Eye (tissue), 1 donor: Measurements from ENCODE around the gene MAPRE3.
"Not testable (repeated sequence)": the region's sequence is repeated elsewhere in the genome, so short reads cannot be mapped to it uniquely, and the experiment has no call there.

Experiments
- DNase-seq: peaks from one replicate; pipeline ENCODE4 v3.0.0-alpha.2; 2015

MAPRE3 gene

GRCh38 chr2:26970244-26970927, at the start of gene MAPRE3:
Gene MAPRE3, plus strand, starts transcription at chr2:26970637. Its CDS starts 51,582 bp downstream, at chr2:27022219.
- DNase-seq = peak; percentile 96

GRCh38 chr2:26921323-26921722, 49.1 kb upstream of the MAPRE3 start:
- DNase-seq = no peak

GRCh38 chr2:26922405-26923188, 47.8 kb upstream of the MAPRE3 start:
- DNase-seq = peak; percentile 82

- not testable (repeated sequence) for DNase-seq
Observed at GRCh38 chr2:26923189-26923466, 47.3 kb upstream of the MAPRE3 start.

- DNase-seq = no peak
Observed at GRCh38 chr2:26924731-26925099, 45.7 kb upstream of the MAPRE3 start.

- DNase-seq = peak; percentile 72
Observed at GRCh38 chr2:26925100-26925791, 45.2 kb upstream of the MAPRE3 start.

- DNase-seq = no peak
Observed at GRCh38 chr2:26927221-26927620, 43.2 kb upstream of the MAPRE3 start.

GRCh38 chr2:26932974-26933373, 37.5 kb upstream of the MAPRE3 start:
- no peak for DNase-seq

- no peak for DNase-seq
Observed at GRCh38 chr2:26933431-26934334, 36.8 kb upstream of the MAPRE3 start.

GRCh38 chr2:26934335-26934724, 36.1 kb upstream of the MAPRE3 start:
- no peak for DNase-seq

- no peak for DNase-seq
Observed at GRCh38 chr2:26934985-26935384, 35.5 kb upstream of the MAPRE3 start.

- no peak for DNase-seq
Observed at GRCh38 chr2:26936855-26937254, 33.6 kb upstream of the MAPRE3 start.

- no peak for DNase-seq
Observed at GRCh38 chr2:26938399-26939118, 31.9 kb upstream of the MAPRE3 start.

- DNase-seq = no peak
Observed at GRCh38 chr2:26940001-26940400, 30.4 kb upstream of the MAPRE3 start.

- no peak for DNase-seq
Observed at GRCh38 chr2:26941486-26941885, 29.0 kb upstream of the MAPRE3 start.

GRCh38 chr2:26942543-26943295, 27.7 kb upstream of the MAPRE3 start:
- peak; percentile 89 for DNase-seq

GRCh38 chr2:26945991-26946750, 24.3 kb upstream of the MAPRE3 start:
- DNase-seq = no peak

GRCh38 chr2:26946841-26947784, 23.3 kb upstream of the MAPRE3 start:
- no peak for DNase-seq

- no peak for DNase-seq
Observed at GRCh38 chr2:26948800-26949199, 21.6 kb upstream of the MAPRE3 start.

GRCh38 chr2:26950246-26950645, 20.2 kb upstream of the MAPRE3 start:
- DNase-seq = no peak
